HepG2 (cell line): Measurements from ENCODE around the gene CHKB. TPM values are rescaled to one million over a fixed set of nuclear protein-coding genes. Genes with fewer than 3 reads are reported as not detected.

Source experiments
- ATAC-seq: fragments of 200-7000 bp; cut with Tn5 transposase; 3 replicates; pipeline ENCODE4 v1.9.1; 2020; ENCODE audit warnings: mild to moderate bottlenecking, moderate library complexity
- BruUV-seq: library from RNA; stranded (reverse); fragments of 400-500 nt; replicated peaks from 2 replicates; lab custom pipeline; 2021; lab: Mats Ljungman, UMichigan
- CTCF ChIA-PET: fragments of 300-600 bp; formaldehyde crosslinking; extraction: SDS; loops from one replicate; lab custom pipeline; 2021; ENCODE audit warnings: low total read pairs, inconsistent platforms, low intra/inter-chr PET ratio; lab: Yijun Ruan, JAX
- POLR2A ChIA-PET: fragments of 350-600 bp; sonication (Branson Sonifier 250); formaldehyde crosslinking; loops from one replicate; lab custom pipeline; 2020; ENCODE audit warnings: antibody characterized with exemption, inconsistent platforms; lab: Yijun Ruan, JAX
- DNase-seq: peaks from one replicate; pipeline ENCODE4 v3.0.0-alpha.2; 2015; ENCODE audit warnings: low spot score
- FAIRE-seq: peaks from 3 replicates; lab custom pipeline; 2011; peaks lifted over from hg19 to GRCh38; lab: Jason Lieb, UNC
- H2AFZ ChIP-seq: one replicate; pipeline ENCODE4 v1.6.1; 2011; ENCODE audit warnings: low read length, inconsistent platforms
- H3K27ac ChIP-seq: fragments of 300-600 bp; 3 replicates; pipeline ENCODE4 v1.8.0; 2011; ENCODE audit warnings: mixed run types, mild to moderate bottlenecking, mixed read lengths, low read length, inconsistent platforms; ENCODE audit not compliant: insufficient read depth; ENCODE audit errors: extremely low read length
- H3K27me3 ChIP-seq, 2 experiments: fragments of 200-600 bp in 1 of 2; 2 replicates in 1 of 2; 3 replicates in 1 of 2; pipeline versions ENCODE4 v1.6.0 to v1.8.0; 2011; ENCODE audit warnings: low read length in 2 of 2, mild to moderate bottlenecking in 2 of 2, moderate library complexity in 2 of 2, inconsistent platforms in 1 of 2; ENCODE audit not compliant: insufficient read depth in 2 of 2, control insufficient read depth in 1 of 2
- H3K36me3 ChIP-seq, 2 experiments: fragments of 200-600 bp in 1 of 2; replicated peaks in 1 of 2; 2 replicates in 1 of 2; 3 replicates in 1 of 2; pipeline versions ENCODE4 v1.5.1 to v1.8.0; 2011; ENCODE audit warnings: low read length in 2 of 2, inconsistent platforms in 1 of 2; ENCODE audit not compliant: insufficient read depth in 2 of 2, control insufficient read depth in 1 of 2
- H3K4me1 ChIP-seq: 2 replicates; pipeline ENCODE4 v1.5.1; 2012; ENCODE audit warnings: low read length, inconsistent platforms; ENCODE audit not compliant: insufficient read depth
- H3K4me2 ChIP-seq: 2 replicates; pipeline ENCODE4 v1.6.0; 2011; ENCODE audit warnings: low read depth, low read length, inconsistent platforms
- H3K4me3 ChIP-seq, 3 experiments: fragments of 200-600 bp in 1 of 3; sonication (generic), shearing (Covaris generic) in 1 of 3; replicated peaks in 1 of 3; 2 replicates each; pipeline ENCODE4 v1.5.1; 2011 to 2016; ENCODE audit warnings: low read length in 3 of 3, inconsistent platforms in 2 of 3, low read depth in 2 of 3, mild to moderate bottlenecking in 2 of 3, control low read depth in 1 of 3, mixed read lengths in 1 of 3; ENCODE audit not compliant: insufficient read depth in 1 of 3
- H3K79me2 ChIP-seq: one replicate; pipeline ENCODE4 v1.6.1; 2011; ENCODE audit warnings: low read length, inconsistent platforms; ENCODE audit not compliant: insufficient read depth
- H3K9ac ChIP-seq: 2 replicates; pipeline ENCODE4 v1.6.0; 2011; ENCODE audit warnings: mild to moderate bottlenecking, low read depth, low read length, inconsistent platforms; ENCODE audit not compliant: insufficient read depth
- H3K9me3 ChIP-seq: 2 replicates; pipeline ENCODE4 v1.5.1; 2012; ENCODE audit warnings: mild to moderate bottlenecking, low read length
- H4K20me1 ChIP-seq: 2 replicates; pipeline ENCODE4 v1.6.0; 2011; ENCODE audit warnings: inconsistent platforms, mild to moderate bottlenecking, low read length, moderate library complexity; ENCODE audit not compliant: insufficient read depth
- ARID2 ChIP-seq: sonication (generic); formaldehyde crosslinking; IDR thresholded peaks from 2 replicates; pipeline ENCODE4 v1.8.1; 2022; ENCODE audit warnings: mild to moderate bottlenecking, missing genetic modification reagents, borderline replicate concordance
- CCAR2 ChIP-seq: fragments of 200-400 bp; formaldehyde crosslinking; optimal IDR thresholded peaks from 2 replicates; pipeline ENCODE3; 2018; ENCODE audit warnings: low read depth, mild to moderate bottlenecking, low read length, moderate library complexity
- LCORL ChIP-seq, 2 experiments: fragments of 450-650 bp in 1 of 2; sonication (generic) in 1 of 2; formaldehyde crosslinking in 1 of 2; IDR thresholded peaks; 2 replicates each; pipeline versions ENCODE4 v1.5.0 to v1.6.1; 2017 to 2020; ENCODE audit warnings: antibody characterized with exemption in 1 of 2, missing genetic modification reagents in 1 of 2
- NCOA5 ChIP-seq: sonication (generic); formaldehyde crosslinking; IDR thresholded peaks from 2 replicates; pipeline ENCODE4 v1.4.0; 2020; ENCODE audit warnings: missing genetic modification reagents
- PHF8 ChIP-seq: sonication (generic); formaldehyde crosslinking; IDR thresholded peaks from 2 replicates; pipeline ENCODE4 v1.5.0; 2020; ENCODE audit warnings: missing genetic modification reagents
- POLR2AphosphoS5 ChIP-seq: IDR thresholded peaks from 2 replicates; pipeline ENCODE4 v1.6.1; 2012; ENCODE audit warnings: low read depth, low read length
- RFX1 ChIP-seq: fragments of 450-650 bp; IDR thresholded peaks from 2 replicates; pipeline ENCODE4 v1.6.1; 2017
- YEATS4 ChIP-seq: sonication (generic); formaldehyde crosslinking; IDR thresholded peaks from 2 replicates; pipeline ENCODE4 v1.4.0; 2020; ENCODE audit warnings: missing genetic modification reagents, borderline replicate concordance
- ZNF572 ChIP-seq: sonication (generic); formaldehyde crosslinking; IDR thresholded peaks from 2 replicates; pipeline ENCODE4 v1.5.1; 2020; ENCODE audit warnings: mild to moderate bottlenecking, missing genetic modification reagents
- WGBS: methylation state at CpG from one replicate; pipeline ENCODE4 v1.1.6; 2017; ENCODE audit warnings: low lambda C conversion rate; 5-methylcytosine and 5-hydroxymethylcytosine counted together
- in situ Hi-C: cut with HindIII; loops from 2 replicates; pipeline ENCODE4 v1.10.0; 2017; ENCODE audit warnings: low pct_unique_long_range_greater_than_20kb; ENCODE audit not compliant: extremely low pct_ligation_motif_present
- intact Hi-C: fragments of 100-400 bp; cut with micrococcal nuclease; formaldehyde crosslinking; loops from one replicate; pipeline ENCODE4 v1.10.0; 2022; ENCODE audit not compliant: unreplicated experiment
- polyA plus RNA-seq, 8 experiments: library from polyadenylated mRNA; depleted of rRNA in 3 of 8; stranded (reverse) in 7 of 8; unstranded in 1 of 8; fragments of >200 nt; fragmentation: Illumina TruSeq in 4 of 8; extraction: Trizol in 4 of 8; gene quantifications; 2 replicates each; pipeline versions ENCODE4 v1.2.1 to v1.2.3, GENCODE V29; 2011 to 2016; ENCODE audit warnings: low read depth in 4 of 8, missing spikeins in 1 of 8, mixed read lengths in 1 of 8; ENCODE audit not compliant: insufficient read depth in 1 of 8
- total RNA-seq, 5 experiments: library from RNA; depleted of rRNA; stranded (reverse); fragments of >200 nt; fragmentation: Illumina TruSeq; extraction: Trizol; gene quantifications; 2 replicates each; pipeline ENCODE4 v1.2.3, GENCODE V29; 2016; ENCODE audit warnings: low read depth in 1 of 5
- TF ChIP-seq, protein P1 (sequence below): sonication (generic); formaldehyde crosslinking; IDR thresholded peaks from 2 replicates; pipeline ENCODE4 v1.4.0; 2020; ENCODE audit warnings: missing genetic modification reagents
- TF ChIP-seq, protein P2 (sequence below): sonication (generic); formaldehyde crosslinking; IDR thresholded peaks from 2 replicates; pipeline ENCODE4 v1.4.0; 2020; ENCODE audit warnings: mild to moderate bottlenecking, missing genetic modification reagents
- TF ChIP-seq, protein P3 (sequence below): sonication (generic); formaldehyde crosslinking; IDR thresholded peaks from 2 replicates; pipeline ENCODE4 v1.4.0; 2020; ENCODE audit warnings: mild to moderate bottlenecking, missing genetic modification reagents

CHKB gene
- total and polyA plus RNA-seq, 2 of the 13 experiments (the other 11 are each of a cell fraction or from before 2014, with no cell fraction given) = 24.5 to 42.7 TPM

DNA sequence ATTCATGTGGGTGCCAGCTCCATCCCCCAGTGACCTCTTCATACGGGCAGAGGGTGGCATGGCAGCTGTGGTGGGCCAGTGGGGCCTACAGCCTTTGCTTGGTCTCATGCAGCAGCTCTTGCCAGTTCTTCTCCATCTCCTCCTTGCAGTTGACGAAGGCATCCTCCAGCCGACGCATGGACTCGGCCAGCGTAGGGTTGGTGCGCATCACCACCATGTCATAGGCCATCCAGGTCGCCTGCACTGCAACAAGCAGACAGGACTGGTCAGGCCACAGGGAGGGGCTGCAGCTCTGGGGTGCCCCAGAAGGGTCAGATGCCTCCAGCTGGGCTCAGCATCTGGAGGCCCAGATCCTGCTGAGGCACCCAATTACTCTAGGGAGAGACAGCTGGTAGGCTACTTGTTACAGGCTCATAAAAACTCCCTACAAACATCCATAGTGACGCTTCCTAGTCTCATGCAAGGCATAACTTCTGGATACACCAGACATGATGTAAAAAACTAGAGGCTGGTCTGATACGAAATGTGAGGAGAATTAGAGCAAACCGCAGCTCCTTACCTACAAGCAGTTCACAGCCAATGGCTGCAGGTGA is 31.4 kb downstream of the CHKB start:
- H3K27me3 ChIP-seq = peaks cover 1 to 16% of the 10 kb centered on the region in 2 experiments
- DNase-seq = no peak
- CTCF ChIA-PET = no interaction called here
- in situ Hi-C loops (no loop called here), intact Hi-C loops (no loop called here)
- no peaks in the 10 kb centered on the region for H3K9me3 ChIP-seq
- no TSS peak for BruUV-seq
- no peak overlapping the region for H3K4me3 ChIP-seq
- H3K79me2 ChIP-seq = no peaks in the 10 kb centered on the region
- no peak overlapping the region for H3K9ac ChIP-seq
- no peak overlapping the region for H3K4me2 ChIP-seq
- TF ChIP-seq, protein P1, sequence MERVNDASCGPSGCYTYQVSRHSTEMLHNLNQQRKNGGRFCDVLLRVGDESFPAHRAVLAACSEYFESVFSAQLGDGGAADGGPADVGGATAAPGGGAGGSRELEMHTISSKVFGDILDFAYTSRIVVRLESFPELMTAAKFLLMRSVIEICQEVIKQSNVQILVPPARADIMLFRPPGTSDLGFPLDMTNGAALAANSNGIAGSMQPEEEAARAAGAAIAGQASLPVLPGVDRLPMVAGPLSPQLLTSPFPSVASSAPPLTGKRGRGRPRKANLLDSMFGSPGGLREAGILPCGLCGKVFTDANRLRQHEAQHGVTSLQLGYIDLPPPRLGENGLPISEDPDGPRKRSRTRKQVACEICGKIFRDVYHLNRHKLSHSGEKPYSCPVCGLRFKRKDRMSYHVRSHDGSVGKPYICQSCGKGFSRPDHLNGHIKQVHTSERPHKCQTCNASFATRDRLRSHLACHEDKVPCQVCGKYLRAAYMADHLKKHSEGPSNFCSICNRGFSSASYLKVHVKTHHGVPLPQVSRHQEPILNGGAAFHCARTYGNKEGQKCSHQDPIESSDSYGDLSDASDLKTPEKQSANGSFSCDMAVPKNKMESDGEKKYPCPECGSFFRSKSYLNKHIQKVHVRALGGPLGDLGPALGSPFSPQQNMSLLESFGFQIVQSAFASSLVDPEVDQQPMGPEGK (CRISPR knock-in tag) = no peak
- H3K36me3 ChIP-seq = no peaks in the 10 kb centered on the region
- H4K20me1 ChIP-seq = no peaks in the 10 kb centered on the region
- H3K4me1 ChIP-seq = peaks cover 17% of the 10 kb centered on the region
- no peak for ATAC-seq
- H3K27ac ChIP-seq = no peak overlapping the region
- FAIRE-seq = no peak
- WGBS = 52% methylated on average over 5 of the region's 11 CpGs
- POLR2A ChIA-PET = interaction anchor here (1.3 to 2.4 kb wide), 3 partner anchors 10 to 26 kb away, joined by 4 to 11 read pairs (median 5); partner anchors contain the start of gene SCO2
- H2AFZ ChIP-seq = no peak overlapping the region

DNA sequence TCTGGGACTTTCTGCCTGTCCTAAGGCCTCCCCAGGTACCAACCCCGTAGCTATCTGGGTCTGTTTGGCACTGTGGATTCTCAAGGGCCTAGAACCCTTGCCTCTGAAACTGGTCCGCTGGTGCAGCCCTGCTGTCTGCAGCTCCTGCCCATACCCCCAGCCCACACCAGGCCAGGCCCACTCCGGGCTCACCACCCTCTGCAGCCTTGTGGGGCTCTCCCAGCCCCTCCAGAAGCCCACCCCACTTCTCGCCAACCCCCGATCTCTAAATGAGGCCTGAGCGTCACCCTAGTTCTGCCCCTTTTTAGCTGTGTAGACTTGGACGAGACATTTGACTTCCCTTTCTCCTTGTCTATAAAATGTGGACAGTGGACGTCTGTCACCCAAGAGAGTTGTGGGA is 32.3 kb downstream of the CHKB start:
- H4K20me1 ChIP-seq = no peaks in the 10 kb centered on the region
- no peaks in the 10 kb centered on the region for H3K9me3 ChIP-seq
- H3K36me3 ChIP-seq = no peaks in the 10 kb centered on the region
- H3K27me3 ChIP-seq = peaks cover 3 to 23% of the 10 kb centered on the region in 2 experiments
- no peak overlapping the region for H3K27ac ChIP-seq
- in situ Hi-C loops = no loop called here
- H3K79me2 ChIP-seq = no peaks in the 10 kb centered on the region
- H3K4me3 ChIP-seq = no peak overlapping the region
- FAIRE-seq = no peak
- DNase-seq = no peak
- intact Hi-C loops = no loop called here
- TF ChIP-seq, protein P2, sequence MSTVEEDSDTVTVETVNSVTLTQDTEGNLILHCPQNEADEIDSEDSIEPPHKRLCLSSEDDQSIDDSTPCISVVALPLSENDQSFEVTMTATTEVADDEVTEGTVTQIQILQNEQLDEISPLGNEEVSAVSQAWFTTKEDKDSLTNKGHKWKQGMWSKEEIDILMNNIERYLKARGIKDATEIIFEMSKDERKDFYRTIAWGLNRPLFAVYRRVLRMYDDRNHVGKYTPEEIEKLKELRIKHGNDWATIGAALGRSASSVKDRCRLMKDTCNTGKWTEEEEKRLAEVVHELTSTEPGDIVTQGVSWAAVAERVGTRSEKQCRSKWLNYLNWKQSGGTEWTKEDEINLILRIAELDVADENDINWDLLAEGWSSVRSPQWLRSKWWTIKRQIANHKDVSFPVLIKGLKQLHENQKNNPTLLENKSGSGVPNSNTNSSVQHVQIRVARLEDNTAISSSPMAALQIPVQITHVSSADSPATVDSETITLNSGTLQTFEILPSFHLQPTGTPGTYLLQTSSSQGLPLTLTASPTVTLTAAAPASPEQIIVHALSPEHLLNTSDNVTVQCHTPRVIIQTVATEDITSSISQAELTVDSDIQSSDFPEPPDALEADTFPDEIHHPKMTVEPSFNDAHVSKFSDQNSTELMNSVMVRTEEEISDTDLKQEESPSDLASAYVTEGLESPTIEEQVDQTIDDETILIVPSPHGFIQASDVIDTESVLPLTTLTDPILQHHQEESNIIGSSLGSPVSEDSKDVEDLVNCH (CRISPR knock-in tag) = no peak
- TF ChIP-seq ARID2 (CRISPR knock-in tag) = no peak
- TF ChIP-seq POLR2AphosphoS5 = no peak
- no peak for TF ChIP-seq YEATS4
- no peak for TF ChIP-seq NCOA5 (CRISPR knock-in tag)
- no peak for TF ChIP-seq LCORL (IDR thresholded peaks at IDR 0.05)
- TF ChIP-seq LCORL (CRISPR knock-in tag; IDR thresholded peaks at IDR 0.05) = no peak
- TF ChIP-seq CCAR2 = no peak
- TF ChIP-seq, protein P3, sequence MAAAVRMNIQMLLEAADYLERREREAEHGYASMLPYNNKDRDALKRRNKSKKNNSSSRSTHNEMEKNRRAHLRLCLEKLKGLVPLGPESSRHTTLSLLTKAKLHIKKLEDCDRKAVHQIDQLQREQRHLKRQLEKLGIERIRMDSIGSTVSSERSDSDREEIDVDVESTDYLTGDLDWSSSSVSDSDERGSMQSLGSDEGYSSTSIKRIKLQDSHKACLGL = no peak
- no peak for TF ChIP-seq ZNF572 (CRISPR knock-in tag)
- no peak for TF ChIP-seq RFX1
- TF ChIP-seq PHF8 (CRISPR knock-in tag) = no peak
- ChIA-PET POLR2A (interaction anchor here (0.9 to 2.4 kb wide), 4 partner anchors 9 to 25 kb away, joined by 3 to 11 read pairs (median 4); partner anchors contain the start of genes SCO2 and SYCE3), CTCF (no interaction called here)
- no TSS peak for BruUV-seq
- no peak overlapping the region for H3K9ac ChIP-seq
- WGBS = 65% methylated on average over 6 of the region's 8 CpGs
- peaks cover 24% of the 10 kb centered on the region for H3K4me1 ChIP-seq
- no peak for ATAC-seq
- no peak overlapping the region for H2AFZ ChIP-seq
- H3K4me2 ChIP-seq = no peak overlapping the region
